Esophagus muscularis mucosa (tissue), 4 donors: ENCODE results near the gene BNIP3. TPM values are rescaled to one million over a fixed set of nuclear protein-coding genes. Genes with fewer than 3 reads are reported as not detected.

Source experiments
- DNase-seq: peaks from one replicate; pipeline ENCODE4 v3.0.0-alpha.2; 2017; ENCODE audit errors: extremely low spot score
- H3K27ac ChIP-seq, 4 donors: fragments of 200-600 bp; sonication (generic); replicated peaks in 1 of 4; 1 replicate in 3 of 4; 2 replicates in 1 of 4; pipeline ENCODE4 v1.5.1; 2016 to 2019; ENCODE audit warnings: mild to moderate bottlenecking in 1 of 4
- H3K27me3 ChIP-seq, 4 donors: fragments of 200-600 bp; sonication (generic); one replicate each; pipeline versions ENCODE4 v1.5.1 to v1.6.0; 2016 to 2019
- H3K36me3 ChIP-seq, 4 donors: fragments of 200-600 bp; sonication (generic); one replicate each; pipeline ENCODE4 v1.5.1; 2016 to 2019
- H3K4me1 ChIP-seq, 4 donors: fragments of 200-600 bp; sonication (generic); one replicate each; pipeline ENCODE4 v1.5.1; 2016 to 2019
- H3K4me3 ChIP-seq, 4 donors: fragments of 200-600 bp; sonication (generic); 1 replicate in 2 of 4; 2 replicates in 2 of 4; pipeline ENCODE4 v1.5.1; 2016 to 2019; ENCODE audit warnings: mild to moderate bottlenecking in 4 of 4, moderate library complexity in 1 of 4
- H3K9me3 ChIP-seq, 4 donors: fragments of 200-600 bp; sonication (generic); 1 replicate in 3 of 4; 2 replicates in 1 of 4; pipeline ENCODE4 v1.5.1; 2016 to 2019
- EP300 ChIP-seq: sonication (generic); formaldehyde crosslinking; IDR thresholded peaks from one replicate; pipeline ENCODE4 v1.6.1; 2017; ENCODE audit warnings: antibody characterized with exemption
- POLR2A ChIP-seq: fragments of 450-650 bp; IDR thresholded peaks from one replicate; pipeline ENCODE4 v1.6.1; 2017; ENCODE audit warnings: antibody characterized with exemption, moderate library complexity, mild to moderate bottlenecking, low read depth
- POLR2AphosphoS5 ChIP-seq, 2 donors: sonication (generic); formaldehyde crosslinking; IDR thresholded peaks; one replicate each; pipeline ENCODE4 v1.6.1; 2017; ENCODE audit warnings: antibody characterized with exemption in 2 of 2
- WGBS: methylation state at CpG from one replicate; pipeline ENCODE4 v1.1.5; 2018; 5-methylcytosine and 5-hydroxymethylcytosine counted together
- intact Hi-C: fragments of 100-400 bp; cut with DNase I; formaldehyde crosslinking; loops from one replicate; pipeline ENCODE4 v1.15.1; 2023
- total RNA-seq, 4 donors: library from RNA; depleted of rRNA; stranded (reverse); fragments of >200 nt; gene quantifications; one replicate each; pipeline versions ENCODE4 v1.1.0 to v1.2.1, GENCODE V29; 2016
- TF ChIP-seq, protein P1 (sequence below), 3 experiments: fragments of 200-600 bp in 2 of 3; fragments of 450-650 bp in 1 of 3; sonication (generic) in 2 of 3; IDR thresholded peaks; one replicate each; pipeline ENCODE4 v1.5.1; 2017 to 2019; ENCODE audit warnings: antibody characterized with exemption in 3 of 3, mild to moderate bottlenecking in 2 of 3, moderate library complexity in 1 of 3

BNIP3 gene
- total RNA-seq, 4 donors from 2014 or later, result 51.4 to 68.9 (median 62.6) TPM

DNA sequence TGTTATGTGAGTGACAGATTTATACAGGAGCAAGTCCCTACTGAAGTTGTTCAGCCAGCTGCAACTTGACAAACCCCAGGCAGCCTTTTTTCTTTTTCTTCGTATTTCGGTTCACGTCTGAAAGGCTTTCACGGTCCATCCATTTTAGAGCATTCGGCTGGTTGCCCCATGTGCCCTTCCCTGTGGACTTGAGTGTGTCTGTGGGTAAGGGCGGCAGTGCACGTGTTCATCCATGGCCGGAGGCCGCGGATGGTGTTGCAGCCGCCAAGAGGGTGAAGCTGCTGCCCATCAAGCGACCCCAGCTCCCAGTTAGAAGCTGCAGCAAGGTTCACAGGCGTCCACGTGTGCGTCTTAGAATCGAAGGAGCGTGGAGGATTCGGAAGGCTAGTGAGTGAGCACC is 45.0 kb downstream of the BNIP3 start:
- no peak for DNase-seq
- Histone ChIP-seq H3K4me3 (no peak overlapping the region), H3K27ac (no peak overlapping the region), H3K27me3 (no peaks in the 10 kb centered on the region), H3K9me3 (no peaks in the 10 kb centered on the region), H3K36me3 (peaks cover 16 to 72% (median 46%) of the 10 kb centered on the region in 4 donors), H3K4me1 (peaks cover 19 to 26% (median 23%) of the 10 kb centered on the region in 4 donors)
- WGBS, result 89% methylated on average over 16 of the region's 18 CpGs
- intact Hi-C loops, result no loop called here
- TF ChIP-seq POLR2AphosphoS5 (IDR thresholded peaks at IDR 0.05), result no peak

DNA sequence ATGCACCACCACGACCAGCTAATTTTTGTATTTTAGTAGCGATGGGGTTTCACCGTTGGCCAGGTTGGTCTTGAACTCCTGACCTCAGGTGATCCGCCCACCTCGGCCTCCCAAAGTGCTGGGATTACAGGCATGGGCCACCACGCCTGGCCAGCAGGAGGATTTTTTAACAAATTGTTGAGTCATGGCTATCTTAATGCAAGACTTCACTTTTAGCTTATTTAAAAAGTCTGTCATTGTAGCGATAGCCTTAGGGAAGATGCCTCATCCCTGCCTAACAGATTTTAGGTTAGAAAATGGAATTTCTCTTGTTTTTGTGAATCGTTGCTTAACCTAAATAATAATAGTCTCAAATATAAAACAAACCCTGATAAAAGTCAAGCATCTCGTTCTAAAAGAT is 45.4 kb downstream of the BNIP3 start:
- intact Hi-C loops, result no loop called here
- Histone ChIP-seq H3K9me3 (no peaks in the 10 kb centered on the region), H3K27ac (no peak overlapping the region), H3K36me3 (peaks cover 16 to 67% (median 41%) of the 10 kb centered on the region in 4 donors), H3K4me3 (no peak overlapping the region), H3K4me1 (peaks cover 24 to 31% (median 28%) of the 10 kb centered on the region in 4 donors), H3K27me3 (no peaks in the 10 kb centered on the region)
- TF ChIP-seq, protein P1, sequence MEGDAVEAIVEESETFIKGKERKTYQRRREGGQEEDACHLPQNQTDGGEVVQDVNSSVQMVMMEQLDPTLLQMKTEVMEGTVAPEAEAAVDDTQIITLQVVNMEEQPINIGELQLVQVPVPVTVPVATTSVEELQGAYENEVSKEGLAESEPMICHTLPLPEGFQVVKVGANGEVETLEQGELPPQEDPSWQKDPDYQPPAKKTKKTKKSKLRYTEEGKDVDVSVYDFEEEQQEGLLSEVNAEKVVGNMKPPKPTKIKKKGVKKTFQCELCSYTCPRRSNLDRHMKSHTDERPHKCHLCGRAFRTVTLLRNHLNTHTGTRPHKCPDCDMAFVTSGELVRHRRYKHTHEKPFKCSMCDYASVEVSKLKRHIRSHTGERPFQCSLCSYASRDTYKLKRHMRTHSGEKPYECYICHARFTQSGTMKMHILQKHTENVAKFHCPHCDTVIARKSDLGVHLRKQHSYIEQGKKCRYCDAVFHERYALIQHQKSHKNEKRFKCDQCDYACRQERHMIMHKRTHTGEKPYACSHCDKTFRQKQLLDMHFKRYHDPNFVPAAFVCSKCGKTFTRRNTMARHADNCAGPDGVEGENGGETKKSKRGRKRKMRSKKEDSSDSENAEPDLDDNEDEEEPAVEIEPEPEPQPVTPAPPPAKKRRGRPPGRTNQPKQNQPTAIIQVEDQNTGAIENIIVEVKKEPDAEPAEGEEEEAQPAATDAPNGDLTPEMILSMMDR (IDR thresholded peaks at IDR 0.05), result no peak
- no peak for TF ChIP-seq EP300
- 98% methylated on average over 9 of the region's 9 CpGs for WGBS
- no peak for DNase-seq

DNA sequence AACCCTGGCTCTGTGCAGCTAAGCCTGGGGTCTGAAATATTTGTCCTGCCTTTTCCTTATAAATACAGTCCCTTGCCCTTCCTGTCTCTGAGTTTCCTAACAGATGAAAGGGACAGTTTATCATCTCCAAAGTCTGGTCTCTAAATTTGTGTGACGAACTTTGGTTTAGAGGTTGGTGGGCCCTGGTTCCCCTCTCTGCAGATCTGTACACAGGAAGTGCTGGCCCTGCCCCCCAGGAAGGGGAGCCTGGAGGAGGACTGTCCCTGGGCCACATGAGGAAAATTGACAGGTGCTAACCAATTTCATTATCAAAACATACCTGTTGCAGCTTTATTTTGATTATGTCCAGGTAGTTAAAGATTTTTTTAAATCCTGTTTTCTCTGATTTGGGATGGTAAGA is 46.5 kb downstream of the BNIP3 start:
- H3K4me1 ChIP-seq, result peaks cover 34 to 41% (median 38%) of the 10 kb centered on the region in 4 donors
- no peak overlapping the region for H3K27ac ChIP-seq
- no peak for TF ChIP-seq EP300
- no peak for TF ChIP-seq POLR2A
- TF ChIP-seq POLR2AphosphoS5 (IDR thresholded peaks at IDR 0.05), result no peak
- TF ChIP-seq, protein P1 (IDR thresholded peaks at IDR 0.05), result no peak
- H3K4me3 ChIP-seq, result no peak overlapping the region
- no peak for DNase-seq
- peaks cover 8 to 57% (median 31%) of the 10 kb centered on the region in 4 donors for H3K36me3 ChIP-seq
- no peaks in the 10 kb centered on the region for H3K27me3 ChIP-seq
- intact Hi-C loops, result no loop called here
- no peaks in the 10 kb centered on the region for H3K9me3 ChIP-seq
- 58% methylated on average over 1 of the region's 1 CpG for WGBS

DNA sequence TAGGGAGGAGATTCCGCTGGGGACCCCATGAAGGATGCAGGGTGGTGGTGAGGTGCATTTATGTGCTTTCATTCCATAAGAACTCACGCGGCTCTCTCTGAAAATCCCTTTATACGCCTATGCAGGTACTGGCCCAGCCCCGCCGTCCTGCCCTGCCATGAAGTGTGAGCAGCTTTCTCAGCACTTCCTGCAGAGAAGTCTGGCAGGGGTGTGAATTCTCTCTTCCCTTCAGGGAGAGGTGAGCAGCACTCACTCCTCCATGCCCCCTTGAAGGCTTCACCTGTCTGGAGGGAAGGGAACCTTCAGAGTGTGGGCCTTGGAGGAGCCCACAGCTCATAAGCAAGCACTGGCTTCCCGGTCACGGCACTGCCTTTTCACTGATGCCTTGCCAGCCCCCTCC is 47.0 kb downstream of the BNIP3 start:
- peaks cover 39 to 46% (median 43%) of the 10 kb centered on the region in 4 donors for H3K4me1 ChIP-seq
- DNase-seq, result no peak

DNA sequence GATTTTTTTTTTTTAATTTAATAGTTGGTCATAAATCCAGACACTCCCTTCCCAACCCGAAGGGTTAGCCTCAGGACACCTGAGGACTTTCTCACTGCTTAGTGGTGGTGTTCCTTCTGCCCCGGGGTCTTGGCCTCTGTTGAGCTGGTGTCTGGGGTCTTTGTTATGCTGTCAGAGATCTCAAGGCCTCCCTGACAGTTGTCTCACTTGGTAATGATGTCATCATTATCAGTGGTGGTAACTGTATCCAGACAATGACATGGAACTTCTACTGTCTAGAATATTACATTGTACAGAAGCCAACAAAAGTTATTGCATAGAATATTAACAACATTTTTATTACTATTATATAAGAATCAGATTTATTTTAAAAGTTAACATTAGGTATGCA is 48.0 kb downstream of the BNIP3 start:
- DNase-seq, result no peak
- Histone ChIP-seq H3K4me3 (no peak overlapping the region), H3K4me1 (peaks cover 50 to 56% (median 52%) of the 10 kb centered on the region in 4 donors), H3K9me3 (no peaks in the 10 kb centered on the region), H3K27ac (peak overlapping the region; percentile 44 to 69 (median 58)), H3K36me3 (peaks cover 8 to 44% (median 24%) of the 10 kb centered on the region in 4 donors), H3K27me3 (no peaks in the 10 kb centered on the region)
- TF ChIP-seq, protein P1 (IDR thresholded peaks at IDR 0.05), result no peak
- TF ChIP-seq EP300 (no peak), POLR2AphosphoS5 (IDR thresholded peaks at IDR 0.05) (no peak), POLR2A (no peak)
- WGBS, result 100% methylated on average over 2 of the region's 2 CpGs
- intact Hi-C loops, result no loop called here

More for the DNA sequence above, 47.0 kb downstream of the BNIP3 start:
- Histone ChIP-seq H3K27me3 (no peaks in the 10 kb centered on the region), H3K36me3 (peaks cover 8 to 52% (median 28%) of the 10 kb centered on the region in 4 donors), H3K4me3 (no peak overlapping the region), H3K27ac (no peak overlapping the region), H3K9me3 (no peaks in the 10 kb centered on the region)
- TF ChIP-seq EP300, result no peak
- TF ChIP-seq POLR2A, result no peak
- TF ChIP-seq, protein P1 (IDR thresholded peaks at IDR 0.05), result no peak
- TF ChIP-seq POLR2AphosphoS5 (IDR thresholded peaks at IDR 0.05), result no peak
- intact Hi-C loops, result no loop called here
- 82% methylated on average over 8 of the region's 8 CpGs for WGBS
